ENCODE measurements around the gene NBPF3.
"Not testable (repeated sequence)": the region's sequence is repeated elsewhere in the genome, so short reads cannot be mapped to it uniquely, and the experiment has no call there.

NBPF3 gene

GRCh38 chr1:21396516-21396915, 43.4 kb upstream of the NBPF3 start:
- no peaks in the 10 kb centered on the region for H3K9me3 ChIP-seq (ENCODE audit: control insufficient read depth, insufficient read depth, low read length)
- H3K9me2 ChIP-seq (replicated peaks; ENCODE audit: control insufficient read depth, low read length): no peaks in the 10 kb centered on the region
- H3K27ac ChIP-seq (ENCODE audit: low read depth, low read length): peak overlapping the region; percentile 14
- H3K4me2 ChIP-seq (ENCODE audit: low read length): peak overlapping the region; percentile 52
- H3F3A ChIP-seq (ENCODE audit: control insufficient read depth, insufficient read depth): 0 out of 2 replicates have a peak, but pooled peaks cover 3% of the 10 kb centered on the region
- peak overlapping the region; percentile 29 for H3K4me3 ChIP-seq (ENCODE audit: low read length)
- peaks cover 30% of the 10 kb centered on the region for H3K4me1 ChIP-seq (ENCODE audit: control insufficient read depth, low read length)
- H3K27me3 ChIP-seq (ENCODE audit: control insufficient read depth, low read length): no peaks in the 10 kb centered on the region
- H4K20me1 ChIP-seq (ENCODE audit: control insufficient read depth, insufficient read depth, low read depth, low read length): no peaks in the 10 kb centered on the region
- no peaks in the 10 kb centered on the region for H3K36me3 ChIP-seq (ENCODE audit: control insufficient read depth, low read length)
- TF ChIP-seq EZH2phosphoT487 (IDR thresholded peaks at IDR 0.05; ENCODE audit: borderline replicate concordance, low read length): no peak
- no peak for TF ChIP-seq CTCF (IDR thresholded peaks at IDR 0.05; ENCODE audit: low read depth, low read length, poor library complexity, severe bottlenecking)
- no peaks in the 10 kb centered on the region for H3K79me2 ChIP-seq (ENCODE audit: control insufficient read depth, low read length)

- no peaks in the 10 kb centered on the region for H3K36me3 ChIP-seq (ENCODE audit: control insufficient read depth, low read length)
- no peaks in the 10 kb centered on the region for H3K79me2 ChIP-seq (ENCODE audit: control insufficient read depth, low read length)
- TF ChIP-seq EZH2phosphoT487 (IDR thresholded peaks at IDR 0.05; ENCODE audit: borderline replicate concordance, low read length): no peak
- TF ChIP-seq CTCF (IDR thresholded peaks at IDR 0.05; ENCODE audit: low read depth, low read length, poor library complexity, severe bottlenecking): no peak
- H3F3A ChIP-seq (ENCODE audit: control insufficient read depth, insufficient read depth): 0 out of 2 replicates have a peak, but pooled peaks cover 3% of the 10 kb centered on the region
- H4K20me1 ChIP-seq (ENCODE audit: control insufficient read depth, insufficient read depth, low read depth, low read length): no peaks in the 10 kb centered on the region
- H3K27me3 ChIP-seq (ENCODE audit: control insufficient read depth, low read length): no peaks in the 10 kb centered on the region
- peaks cover 30% of the 10 kb centered on the region for H3K4me1 ChIP-seq (ENCODE audit: control insufficient read depth, low read length)
- peak overlapping the region; percentile 52 for H3K4me2 ChIP-seq (ENCODE audit: low read length)
- H3K4me3 ChIP-seq (ENCODE audit: low read length): peak overlapping the region; percentile 64
- no peaks in the 10 kb centered on the region for H3K9me2 ChIP-seq (replicated peaks; ENCODE audit: control insufficient read depth, low read length)
- H3K9me3 ChIP-seq (ENCODE audit: control insufficient read depth, insufficient read depth, low read length): no peaks in the 10 kb centered on the region
- no peak overlapping the region for H3K27ac ChIP-seq (ENCODE audit: low read depth, low read length)
Measured at GRCh38 chr1:21397813-21398188, 42.1 kb upstream of the NBPF3 start.

- H3K9me2 ChIP-seq (replicated peaks; ENCODE audit: control insufficient read depth, low read length); H3K4me2 ChIP-seq (ENCODE audit: low read length); H3K4me3 ChIP-seq (ENCODE audit: low read length); H3K27me3 ChIP-seq (ENCODE audit: control insufficient read depth, low read length); H3K36me3 ChIP-seq (ENCODE audit: control insufficient read depth, low read length); H3K79me2 ChIP-seq (ENCODE audit: control insufficient read depth, low read length); H4K20me1 ChIP-seq (ENCODE audit: control insufficient read depth, insufficient read depth, low read depth, low read length); H3K27ac ChIP-seq (ENCODE audit: low read depth, low read length); H3F3A ChIP-seq (ENCODE audit: control insufficient read depth, insufficient read depth); H3K9me3 ChIP-seq (ENCODE audit: control insufficient read depth, insufficient read depth, low read length): not testable (repeated sequence)
- H3K4me1 ChIP-seq (ENCODE audit: control insufficient read depth, low read length): peaks cover 15% of the 10 kb centered on the region
Measured at GRCh38 chr1:21401726-21402346, 38.1 kb upstream of the NBPF3 start.

- Histone ChIP-seq H3K36me3 (ENCODE audit: control insufficient read depth, low read length) (no peaks in the 10 kb centered on the region), H3K4me1 (ENCODE audit: control insufficient read depth, low read length) (no peaks in the 10 kb centered on the region), H3K4me2 (ENCODE audit: low read length) (no peak overlapping the region)
Measured at GRCh38 chr1:21406659-21407058, 33.3 kb upstream of the NBPF3 start.

GRCh38 chr1:21409897-21410296, 30.0 kb upstream of the NBPF3 start:
- not testable (repeated sequence) for H3K27me3 ChIP-seq (ENCODE audit: control insufficient read depth, low read length); H3K9me2 ChIP-seq (replicated peaks; ENCODE audit: control insufficient read depth, low read length); H3K4me1 ChIP-seq (ENCODE audit: control insufficient read depth, low read length); H4K20me1 ChIP-seq (ENCODE audit: control insufficient read depth, insufficient read depth, low read depth, low read length); H3K4me2 ChIP-seq (ENCODE audit: low read length); H3K79me2 ChIP-seq (ENCODE audit: control insufficient read depth, low read length); H3K9me3 ChIP-seq (ENCODE audit: control insufficient read depth, insufficient read depth, low read length); H3K4me3 ChIP-seq (ENCODE audit: low read length); H3K36me3 ChIP-seq (ENCODE audit: control insufficient read depth, low read length); H3K27ac ChIP-seq (ENCODE audit: low read depth, low read length); H3F3A ChIP-seq (ENCODE audit: control insufficient read depth, insufficient read depth)

More at GRCh38 chr1:21406659-21407058, 33.3 kb upstream of the NBPF3 start:
- no peaks in the 10 kb centered on the region for H3K9me3 ChIP-seq (ENCODE audit: control insufficient read depth, insufficient read depth, low read length)
- H3K27ac ChIP-seq (ENCODE audit: low read depth, low read length): no peak overlapping the region
- no peaks in the 10 kb centered on the region for H3K9me2 ChIP-seq (replicated peaks; ENCODE audit: control insufficient read depth, low read length)
- no peak overlapping the region for H3K4me3 ChIP-seq (ENCODE audit: low read length)
- no peaks in the 10 kb centered on the region for H3K79me2 ChIP-seq (ENCODE audit: control insufficient read depth, low read length)
- 0 out of 2 replicates have a peak, but pooled peaks cover 2% of the 10 kb centered on the region for H3K27me3 ChIP-seq (ENCODE audit: control insufficient read depth, low read length)
- TF ChIP-seq CTCF (IDR thresholded peaks at IDR 0.05; ENCODE audit: low read depth, low read length, poor library complexity, severe bottlenecking) (no peak), EZH2phosphoT487 (IDR thresholded peaks at IDR 0.05; ENCODE audit: borderline replicate concordance, low read length) (no peak)
- no peaks in the 10 kb centered on the region for H3F3A ChIP-seq (ENCODE audit: control insufficient read depth, insufficient read depth)
- no peaks in the 10 kb centered on the region for H4K20me1 ChIP-seq (ENCODE audit: control insufficient read depth, insufficient read depth, low read depth, low read length)

Data from DOHH2 (cell line).